NOMO-1 treated with dmso at 0.1 percent for 144 hours (cell line): ENCODE results near the gene BRMS1L.

Experiments used
- DNase-seq: peaks from one replicate; lab custom pipeline; 2025; ENCODE audit not compliant: unreplicated experiment; lab: John Stamatoyannopoulos, UW

BRMS1L gene

DNA sequence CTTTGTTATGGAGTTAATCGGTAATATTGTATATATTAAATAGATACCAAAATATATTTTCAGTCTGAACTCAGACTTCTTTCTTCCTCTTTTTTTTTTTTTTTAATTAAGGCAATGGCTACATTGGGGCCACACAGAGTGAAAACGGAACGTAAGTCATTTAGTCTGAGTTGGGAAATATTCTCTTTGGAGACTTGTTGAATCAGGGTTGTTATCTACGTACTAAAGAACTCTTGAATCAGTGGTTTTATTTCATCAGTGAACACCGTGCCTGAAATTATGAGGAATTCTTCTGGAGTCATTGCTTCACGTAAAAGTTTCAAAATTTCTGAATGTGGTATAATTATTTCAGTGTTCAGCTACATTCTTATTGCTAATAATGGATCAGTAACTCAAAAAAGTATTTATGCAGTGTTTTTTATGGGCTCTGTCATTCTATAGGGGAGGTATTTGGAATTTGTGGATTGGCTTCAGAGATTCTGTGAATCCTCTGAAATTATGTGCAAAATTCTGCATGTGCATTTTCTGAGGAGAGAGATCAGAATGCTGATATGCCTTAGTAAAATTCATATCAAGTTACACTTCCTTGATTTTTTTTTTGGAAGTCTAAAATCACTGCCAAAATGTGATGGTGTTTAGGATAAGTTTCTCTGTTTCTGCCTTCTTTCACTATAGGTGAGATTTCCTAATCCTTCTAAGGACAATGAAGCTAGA is 39.6 kb downstream of the BRMS1L start:
- DNase-seq = peak; percentile 80

DNA sequence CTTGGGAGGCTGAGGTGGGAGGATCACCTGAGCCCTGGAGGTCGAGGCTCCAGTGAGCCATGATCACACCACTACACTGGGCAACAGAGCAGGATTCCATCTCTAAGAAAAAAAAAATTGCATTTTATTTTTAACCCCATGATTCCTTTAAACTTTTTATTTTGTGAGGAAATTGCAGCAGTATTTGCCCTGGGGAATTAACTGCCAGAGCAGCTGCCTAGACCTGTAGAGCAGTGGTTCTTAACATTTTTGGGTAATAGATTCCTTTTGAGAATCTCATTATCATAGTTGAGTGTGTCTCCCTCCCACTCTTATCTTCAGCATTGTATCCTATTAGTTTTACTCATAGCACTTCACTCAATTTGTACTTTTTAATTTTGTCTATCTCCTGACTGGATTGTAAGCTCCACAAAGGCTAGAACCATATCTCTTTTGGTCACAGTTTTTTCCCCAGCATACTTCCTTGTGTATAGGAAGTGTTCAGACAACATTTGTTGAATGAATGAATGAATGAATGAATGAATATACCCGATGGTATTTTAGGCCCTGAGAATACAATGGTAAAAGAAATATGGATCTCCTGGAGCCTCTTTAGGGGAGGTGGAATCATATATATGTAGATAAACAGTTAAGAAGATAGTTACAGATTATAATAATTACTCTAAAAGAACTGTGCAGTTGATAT is 40.6 kb downstream of the BRMS1L start:
- no peak for DNase-seq

DNA sequence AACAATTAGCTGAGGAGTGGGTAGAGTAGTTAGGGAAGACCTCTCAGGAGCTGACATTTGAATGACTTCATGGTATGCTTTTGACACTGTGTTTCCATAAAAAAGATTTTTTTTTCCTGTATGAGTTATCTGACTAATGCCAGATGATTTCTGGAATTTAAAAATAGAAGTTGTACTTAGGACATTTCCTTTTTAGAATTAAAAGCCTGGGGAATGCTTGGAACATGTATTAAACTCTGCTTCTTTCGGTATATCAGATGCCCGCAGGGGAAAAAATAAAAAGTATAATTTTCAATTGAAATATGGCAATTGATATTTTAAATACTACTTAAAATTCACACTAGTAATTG is 41.1 kb downstream of the BRMS1L start:
- DNase-seq = no peak

DNA sequence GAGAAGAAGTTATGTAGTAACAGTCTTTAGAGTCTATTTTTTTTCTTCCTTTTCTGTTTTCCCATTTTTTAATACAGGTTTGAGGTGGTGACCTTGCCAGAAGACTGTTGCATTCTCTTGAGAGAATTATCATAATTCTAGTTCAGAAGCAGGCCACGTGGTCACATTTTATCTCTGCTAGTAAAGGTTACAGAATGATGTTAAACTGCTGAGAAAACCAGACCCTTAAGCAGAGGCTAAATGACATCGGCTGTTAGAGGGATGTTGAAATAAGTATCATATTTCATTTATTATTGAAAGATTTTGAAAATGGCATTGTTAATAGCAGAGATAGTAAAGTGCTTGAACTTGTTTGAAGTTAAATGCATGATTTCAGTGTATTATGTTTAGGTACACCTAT is 49.2 kb downstream of the BRMS1L start:
- no peak for DNase-seq

DNA sequence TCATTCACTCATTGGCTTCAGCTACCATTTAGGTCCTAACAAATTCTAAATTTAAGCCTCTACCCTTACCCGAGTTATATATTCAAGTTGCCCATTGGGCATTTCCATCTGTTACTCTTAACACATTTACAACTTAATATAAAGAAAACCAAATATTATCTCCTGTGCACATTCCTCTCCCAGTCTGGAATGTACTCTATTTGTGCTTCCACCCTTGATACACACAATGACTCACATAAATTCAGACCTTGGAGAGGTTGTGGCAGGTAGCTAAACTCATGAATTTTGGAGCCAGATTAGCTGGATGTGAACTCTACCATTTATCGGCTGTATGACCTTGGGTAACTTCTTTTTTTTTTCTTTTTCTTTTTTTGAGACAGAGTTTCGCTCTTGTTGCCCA is 51.1 kb downstream of the BRMS1L start:
- no peak for DNase-seq

DNA sequence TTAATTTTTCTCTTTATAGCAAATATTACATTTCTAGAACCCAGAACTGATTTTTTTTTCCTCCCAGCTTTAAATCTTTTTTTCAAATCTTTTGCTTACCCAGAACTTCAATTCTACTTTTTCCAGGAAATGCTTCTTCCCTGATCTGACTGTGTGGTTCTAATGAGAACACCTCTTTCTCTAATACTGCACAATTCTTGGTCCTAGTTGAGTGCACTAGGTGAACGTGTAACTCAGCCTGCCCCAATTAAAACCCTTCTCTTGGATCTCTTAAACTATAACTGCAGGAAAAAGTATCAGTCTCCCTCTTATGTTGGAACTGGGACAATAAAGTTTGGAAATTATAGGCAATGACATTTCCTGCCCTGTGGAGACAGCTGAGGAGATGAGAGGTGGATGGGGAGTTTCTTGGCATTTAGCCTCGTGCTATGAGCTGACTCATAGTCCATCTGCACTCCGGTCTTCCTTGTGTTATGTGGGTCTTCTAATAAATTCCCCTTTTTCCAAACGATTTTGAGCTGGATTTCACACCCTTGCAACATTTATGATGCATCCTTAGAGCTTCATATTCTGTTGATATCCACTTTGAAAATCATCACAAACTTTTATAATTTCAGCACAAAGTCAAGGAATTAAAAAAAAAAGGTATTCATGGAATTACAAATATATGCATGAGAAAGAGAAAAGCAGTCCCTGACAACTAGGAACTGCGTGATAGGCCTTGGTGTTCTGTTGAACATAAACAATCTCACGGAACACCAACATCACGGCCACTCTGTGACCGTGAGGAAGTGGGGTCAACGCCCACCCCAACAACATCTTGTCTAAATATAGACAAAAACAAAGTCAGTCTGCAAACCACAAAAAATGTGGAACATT is 52.4 kb downstream of the BRMS1L start:
- DNase-seq = no peak

DNA sequence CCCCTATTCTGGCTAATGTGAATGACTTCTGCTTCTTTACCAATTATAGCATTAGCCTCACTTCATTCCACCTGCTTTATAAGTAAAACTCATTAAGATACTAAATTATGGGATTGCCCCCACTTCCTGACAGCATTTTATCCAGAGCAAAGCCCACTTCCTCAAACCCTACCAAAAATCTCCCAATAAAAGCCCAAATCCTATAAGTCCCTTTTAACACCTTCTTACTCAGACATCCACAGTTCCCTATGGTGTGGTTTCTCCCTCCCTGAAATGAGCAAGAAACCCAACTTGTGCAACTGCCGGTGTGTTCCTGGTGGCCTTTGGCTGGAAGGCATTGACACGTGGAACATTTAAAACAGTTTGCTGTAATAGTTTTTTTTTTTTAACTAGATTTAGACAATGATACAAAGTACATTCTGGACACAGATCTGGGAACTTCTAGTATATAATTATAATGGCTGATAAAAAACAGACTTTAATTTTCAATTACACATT is 53.1 kb downstream of the BRMS1L start:
- no peak for DNase-seq

DNA sequence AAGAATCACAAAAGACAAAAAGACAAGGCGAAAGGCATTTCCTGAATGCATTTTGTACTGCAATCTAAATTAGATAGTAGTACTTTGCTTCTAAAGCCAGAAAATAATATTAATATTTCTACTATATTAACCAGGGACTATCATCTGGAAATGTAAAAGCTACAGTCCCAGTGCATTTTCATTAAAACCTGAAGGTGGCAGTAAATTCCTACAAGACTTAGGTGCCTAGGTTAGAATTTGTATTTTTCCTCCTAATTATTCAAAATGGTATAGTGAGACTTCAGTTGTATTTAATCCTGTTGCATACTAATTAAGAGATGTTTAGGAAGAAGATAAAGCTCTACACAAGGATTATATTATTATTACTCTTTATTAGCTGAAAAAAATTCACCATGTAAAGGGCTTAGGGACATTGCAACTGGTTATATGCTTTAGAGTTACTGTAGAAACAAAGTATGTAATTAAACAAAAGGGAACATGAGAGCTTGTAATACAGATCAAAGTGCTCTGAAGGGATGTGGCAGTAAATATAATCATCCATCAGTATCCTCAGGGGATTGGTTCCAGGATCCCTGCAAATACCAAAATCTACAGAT is 53.6 kb downstream of the BRMS1L start:
- DNase-seq = no peak

DNA sequence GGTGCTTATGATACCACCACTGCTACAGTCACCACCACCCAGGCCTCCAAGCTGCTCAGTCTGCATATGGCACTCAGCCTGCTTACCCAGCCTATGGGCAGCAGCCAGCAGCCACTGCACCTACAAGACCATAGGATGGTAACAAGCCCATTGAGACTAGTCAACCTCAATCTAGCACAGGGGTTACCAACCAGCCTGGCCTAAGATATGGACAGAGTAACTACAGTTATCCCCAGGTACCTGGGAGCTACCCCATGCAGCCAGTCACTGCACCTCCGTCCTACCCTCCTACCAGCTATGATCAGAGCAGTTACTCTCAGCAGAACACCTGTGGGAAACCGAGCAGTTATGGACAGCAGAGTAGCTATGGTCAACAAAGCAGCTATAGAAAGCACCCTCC is 55.1 kb downstream of the BRMS1L start:
- DNase-seq = no peak

DNA sequence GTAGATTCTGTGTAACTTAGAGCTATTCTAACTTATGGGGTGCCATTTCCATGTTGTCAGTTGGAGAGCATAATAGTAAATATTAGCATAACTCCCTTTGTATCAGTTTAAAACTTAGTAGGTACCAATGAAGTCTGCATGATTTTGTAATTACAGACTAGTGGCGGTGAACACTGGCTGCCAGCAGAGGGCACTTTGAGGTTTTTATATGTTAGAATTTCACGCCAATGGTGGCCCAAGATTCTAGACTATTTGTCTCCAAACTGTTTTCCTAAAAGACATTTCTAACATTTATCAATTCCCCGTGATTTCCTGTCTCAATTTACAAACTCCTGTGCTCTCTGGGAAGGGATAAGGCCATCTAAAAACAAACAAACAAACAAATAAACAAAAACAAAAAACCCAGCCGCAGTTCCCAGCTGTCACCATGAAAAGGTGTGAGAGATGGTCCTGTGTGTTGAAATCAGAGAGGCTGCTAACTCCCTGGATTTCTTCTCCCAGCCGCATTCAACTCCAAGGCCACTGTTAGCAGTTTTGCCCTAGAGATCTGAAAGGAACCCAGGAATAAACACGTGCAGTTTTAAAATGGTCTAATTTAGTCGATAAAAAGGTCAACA is 57.6 kb downstream of the BRMS1L start:
- DNase-seq = no peak

DNA sequence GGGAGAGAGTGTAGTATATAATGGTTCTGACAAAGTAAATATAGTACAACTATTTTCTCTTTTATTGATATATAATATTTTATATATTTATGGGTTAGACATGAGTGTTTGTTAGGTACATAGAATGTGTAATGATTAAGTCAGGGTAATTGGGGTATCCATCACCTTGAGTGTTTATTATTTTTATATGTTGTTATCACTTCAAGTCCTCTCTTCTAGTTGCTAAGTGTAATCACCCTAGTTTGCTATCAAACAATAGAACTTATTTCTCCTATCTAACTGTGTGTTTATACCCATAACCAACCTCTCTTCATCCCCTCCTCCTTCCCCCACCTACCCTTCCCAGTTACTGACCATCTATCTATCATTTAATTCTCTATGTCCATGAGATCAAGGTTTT is 64.2 kb downstream of the BRMS1L start:
- DNase-seq = no peak

DNA sequence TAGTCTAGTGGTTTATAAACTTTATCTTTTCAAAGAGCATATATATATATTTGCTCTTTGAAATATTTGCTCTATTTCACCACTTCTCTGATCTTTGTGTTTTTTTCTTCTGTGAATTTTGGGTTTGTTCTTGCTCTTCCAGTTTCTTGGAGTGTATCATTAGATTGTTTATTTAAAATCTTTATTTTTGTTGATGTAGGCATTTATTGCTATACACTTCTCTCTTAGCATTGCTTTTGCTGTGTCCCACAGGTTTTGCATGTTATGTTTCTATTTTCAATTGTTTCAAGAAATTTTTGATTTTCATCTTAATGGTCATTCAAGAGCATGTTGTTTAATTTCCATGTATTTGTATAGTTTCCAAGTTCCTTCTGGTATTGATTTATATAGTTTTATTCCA is 69.1 kb downstream of the BRMS1L start:
- no peak for DNase-seq

DNA sequence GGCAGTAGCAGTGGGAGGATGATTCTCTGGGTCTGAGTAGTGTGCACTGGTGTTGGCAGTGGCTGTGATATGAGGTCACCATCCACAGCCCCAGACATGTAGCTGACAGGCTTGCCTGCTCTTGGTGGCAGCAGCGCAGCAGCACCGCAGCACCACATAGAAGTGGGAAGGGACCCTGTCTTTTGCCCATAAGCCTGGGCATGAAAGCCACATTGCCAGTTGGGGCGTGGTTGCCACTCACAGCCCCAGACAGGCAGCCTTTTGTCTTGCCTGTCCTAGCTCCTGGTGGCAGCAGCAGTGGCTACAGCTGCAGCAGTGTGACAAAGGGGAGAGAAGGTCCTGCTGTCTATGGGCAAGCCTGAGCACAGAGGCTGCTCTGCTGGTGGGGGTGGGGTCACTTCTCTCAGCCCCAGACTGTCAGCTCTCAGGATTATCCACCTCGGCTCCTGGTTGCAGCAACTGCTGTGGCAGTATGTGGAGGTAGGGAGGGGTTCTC is 71.5 kb downstream of the BRMS1L start:
- DNase-seq = no peak

DNA sequence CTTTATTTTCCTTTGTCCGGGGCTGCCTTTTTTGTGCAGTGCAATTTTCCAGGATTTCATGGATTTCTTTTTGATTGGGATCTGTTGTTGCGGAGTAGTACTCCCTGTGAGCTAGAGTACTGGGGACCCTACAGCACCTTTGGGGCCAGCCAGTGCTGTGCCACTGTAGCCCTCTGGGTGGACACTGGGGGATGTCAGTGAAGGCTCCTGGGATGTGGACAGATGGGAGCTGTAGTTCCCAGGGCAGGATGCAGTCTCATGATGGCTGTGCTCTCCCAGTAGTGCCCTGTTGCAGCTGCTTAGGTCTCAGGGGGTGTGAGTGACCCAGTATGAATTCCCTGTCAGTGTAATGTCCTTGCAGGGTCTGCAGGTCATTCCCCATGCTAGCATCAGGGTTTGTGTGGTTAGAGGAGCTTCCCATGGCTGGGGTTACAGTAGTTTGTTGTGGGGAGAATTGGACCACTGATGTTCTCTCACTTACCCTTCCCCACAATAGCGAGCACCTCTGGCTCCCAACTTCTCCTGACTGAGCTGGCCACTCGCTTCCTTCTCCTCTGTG is 72.2 kb downstream of the BRMS1L start:
- no peak for DNase-seq

DNA sequence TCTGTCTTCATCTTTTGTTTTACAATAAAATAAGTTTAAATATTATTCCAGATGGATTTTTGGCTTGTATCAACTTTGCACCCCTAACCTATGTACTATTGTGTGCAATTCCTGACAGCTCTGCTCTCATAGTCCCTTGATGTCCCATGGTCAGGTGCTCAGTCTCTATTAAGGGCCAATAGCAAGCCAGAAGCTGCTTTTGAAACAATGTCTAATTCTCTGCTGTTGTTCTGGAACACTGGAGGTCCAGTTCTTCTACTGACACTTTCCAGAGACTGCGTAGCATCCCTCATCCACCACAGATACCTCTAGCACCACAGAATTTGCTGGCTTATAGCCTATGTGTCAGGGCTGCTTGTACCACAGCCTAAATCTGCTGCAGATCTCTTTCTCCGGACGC is 74.6 kb downstream of the BRMS1L start:
- DNase-seq = no peak

DNA sequence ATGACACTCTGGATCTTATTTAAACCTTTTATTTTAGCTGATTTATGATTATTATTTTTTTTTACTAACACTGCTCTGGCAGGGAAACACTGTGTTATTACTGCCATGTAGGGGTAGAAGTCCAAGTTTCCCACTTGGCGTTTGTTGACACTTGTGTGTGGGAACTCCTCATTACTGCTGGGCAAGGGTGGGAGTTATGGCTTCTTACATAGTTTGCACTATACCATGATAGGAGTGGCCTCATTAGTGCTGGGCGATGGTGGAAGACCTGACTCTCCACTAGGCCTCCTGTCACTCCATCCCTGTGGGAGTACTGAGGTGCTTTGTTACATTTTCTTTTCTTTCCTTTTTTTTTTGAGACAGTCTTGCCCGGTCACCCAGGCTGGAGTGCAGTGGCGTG is 83.5 kb downstream of the BRMS1L start:
- DNase-seq = no peak

DNA sequence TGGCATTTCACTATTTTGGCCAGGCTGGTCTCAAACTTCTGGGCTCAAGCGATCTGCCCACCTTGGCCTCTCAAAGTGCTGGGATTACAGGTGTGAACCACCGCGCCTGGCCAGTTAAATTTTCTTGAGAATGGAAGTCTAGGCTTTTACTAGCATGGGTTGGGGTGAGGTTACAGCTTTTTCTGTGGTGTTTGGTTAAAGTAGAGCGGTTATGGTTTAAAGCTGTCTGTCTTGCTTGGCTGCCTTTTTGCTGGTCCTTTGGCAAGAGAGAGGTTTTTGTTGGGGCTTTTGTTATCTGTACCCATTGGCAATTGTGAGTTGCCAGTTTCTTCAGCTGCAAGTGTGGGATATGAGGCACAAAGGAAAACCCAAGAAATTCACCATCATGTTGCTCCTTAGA is 84.1 kb downstream of the BRMS1L start:
- no peak for DNase-seq

DNA sequence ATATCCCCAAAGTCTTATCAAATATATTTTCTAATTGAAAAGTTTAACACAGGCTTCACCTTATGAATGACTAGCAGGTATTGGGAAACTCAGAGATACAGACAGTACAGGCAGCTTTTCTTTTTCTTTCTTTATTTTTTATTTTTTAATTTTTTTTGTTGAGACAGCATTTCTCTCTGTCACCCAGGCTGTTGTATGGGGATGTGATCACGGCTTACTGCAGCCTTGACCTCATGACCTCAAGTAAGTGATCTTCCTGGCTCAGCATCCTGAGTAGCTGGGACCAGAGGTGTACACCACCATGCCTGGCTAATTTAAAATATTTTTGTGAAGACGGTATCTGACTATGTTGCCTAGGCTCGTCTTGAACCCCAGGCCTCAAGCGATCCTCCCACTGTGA is 85.0 kb downstream of the BRMS1L start:
- no peak for DNase-seq

DNA sequence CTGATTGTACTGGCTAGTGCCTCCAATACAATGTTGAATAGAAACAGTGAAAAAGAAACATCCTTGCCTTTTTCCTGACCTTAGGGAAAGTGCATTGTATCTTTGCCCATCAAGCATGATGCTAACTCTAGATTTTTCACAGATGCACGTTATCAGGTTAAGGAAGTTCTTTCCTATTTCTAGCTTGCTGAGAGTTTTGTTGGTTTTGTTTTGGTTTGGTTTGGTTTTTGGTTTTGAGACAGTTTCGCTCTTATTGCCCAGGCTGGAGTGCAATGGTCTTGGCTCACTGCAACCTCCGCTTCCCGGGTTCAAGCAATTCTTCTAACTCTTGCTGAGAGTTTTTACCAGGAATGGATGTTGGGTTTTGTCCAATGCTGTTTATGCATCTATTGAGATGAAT is 89.0 kb downstream of the BRMS1L start:
- no peak for DNase-seq

DNA sequence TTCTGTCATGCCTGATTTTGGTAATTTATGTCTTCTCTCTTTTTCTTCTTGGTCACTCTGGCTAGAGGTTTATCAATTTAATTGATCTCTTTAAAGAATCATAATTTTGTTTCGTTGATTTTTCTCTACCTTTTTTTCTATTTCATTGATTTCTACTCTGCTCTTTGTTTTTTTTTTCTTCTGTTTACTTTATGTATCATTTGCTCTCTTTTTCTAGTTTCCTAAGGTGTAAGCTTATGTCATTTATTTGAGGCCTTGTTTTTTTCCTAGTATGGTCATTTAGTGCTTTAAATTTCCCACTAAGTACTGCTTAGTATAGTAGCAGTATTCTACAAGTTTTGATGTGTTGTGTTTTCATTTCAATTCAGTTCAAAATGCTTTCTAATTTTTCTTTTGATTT is 89.6 kb downstream of the BRMS1L start:
- no peak for DNase-seq
